Stimulated activated CD8-positive, alpha-beta memory T cell treated with anti-CD3 and anti-CD28 coated beads, Interleukin-15, amount 100 ng/mL, for 48 hours (primary cell): ENCODE data around the gene PIRT.

ENCODE experiments used
- DNase-seq, 2 donors: peaks; one replicate each; pipeline ENCODE4 v3.0.0-alpha.2; 2020; ENCODE audit warnings: low read depth in 2 of 2

The PIRT gene

DNA sequence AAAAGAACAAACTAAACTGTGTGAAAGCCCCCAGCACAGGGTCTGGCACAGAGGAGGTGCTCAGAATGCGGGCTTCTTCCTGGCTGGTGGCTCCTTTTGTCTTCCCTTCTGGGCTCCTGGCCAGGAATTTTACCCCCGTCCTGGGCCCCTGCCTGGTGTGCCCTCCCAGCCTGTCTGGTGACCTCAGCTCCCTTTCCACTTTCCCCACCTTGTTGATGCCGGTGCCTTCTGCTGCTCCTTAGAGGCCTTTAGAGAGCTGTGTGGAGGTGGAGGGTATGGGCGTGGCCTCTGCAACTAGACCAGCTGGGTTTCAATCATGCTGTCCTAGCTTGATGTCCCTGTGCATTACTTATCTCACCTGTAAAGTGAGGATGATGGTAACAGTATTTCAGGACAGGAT, 16.8 kb downstream of the PIRT start:
- no peak for DNase-seq

DNA sequence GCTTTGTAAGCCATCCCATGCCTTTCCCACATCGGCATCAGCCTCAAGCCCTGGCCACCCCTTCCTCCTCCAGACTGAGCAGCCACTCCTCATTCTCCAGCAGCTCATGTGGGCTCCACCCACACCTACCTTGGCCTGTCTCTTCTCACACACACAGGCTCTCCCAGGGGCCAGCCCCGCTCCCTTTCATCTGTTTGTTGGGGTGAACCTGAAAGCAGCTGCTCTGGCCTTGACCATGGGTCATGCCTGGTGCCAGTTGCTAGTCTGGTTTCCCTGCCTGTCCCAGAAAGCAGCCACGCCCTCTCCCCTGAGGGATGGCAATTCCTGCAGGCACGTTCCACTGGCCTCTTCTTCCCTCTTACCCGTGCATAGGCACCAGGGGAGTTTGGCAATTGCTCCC, 22.6 kb downstream of the PIRT start:
- DNase-seq = no peak

DNA sequence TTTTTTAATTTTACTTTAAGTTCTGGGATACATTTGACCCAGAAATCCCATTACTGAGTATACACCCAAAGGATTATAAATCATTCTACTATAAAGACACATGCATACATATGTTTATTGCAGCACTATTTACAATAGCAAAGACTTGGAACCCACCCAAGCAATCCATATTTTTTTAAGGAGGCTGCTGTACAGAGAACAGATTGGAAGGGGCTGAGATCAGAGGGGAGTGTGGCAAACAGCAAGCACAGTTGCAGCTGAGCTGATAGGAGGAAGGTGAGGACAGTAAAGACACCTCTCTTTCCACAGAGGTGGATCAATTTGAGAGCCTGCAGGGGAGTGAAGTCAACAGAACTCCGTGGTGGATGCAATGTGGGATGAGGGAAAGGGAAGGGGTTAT, 23.8 kb downstream of the PIRT start:
- DNase-seq = no peak

DNA sequence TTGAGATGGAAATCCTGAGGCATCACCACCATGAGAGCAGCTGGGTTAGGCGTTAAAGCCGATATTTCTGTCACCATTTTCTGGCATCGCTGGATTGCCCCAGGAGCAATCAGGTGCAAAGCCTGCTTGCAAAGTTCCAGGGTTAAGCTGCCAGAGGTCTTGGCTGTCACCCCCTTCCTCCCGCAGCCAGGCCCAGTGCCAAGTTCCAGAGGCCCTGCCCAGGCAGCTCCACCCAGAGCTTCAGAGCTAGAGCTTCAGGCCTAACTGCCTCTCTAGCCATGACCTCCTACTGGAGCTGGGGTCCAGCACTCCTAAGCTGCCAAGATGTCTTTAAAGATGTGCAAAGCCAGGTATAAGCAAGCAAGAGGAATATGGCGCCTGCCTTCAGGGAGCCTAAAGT, 25.2 kb downstream of the PIRT start:
- no peak for DNase-seq

DNA sequence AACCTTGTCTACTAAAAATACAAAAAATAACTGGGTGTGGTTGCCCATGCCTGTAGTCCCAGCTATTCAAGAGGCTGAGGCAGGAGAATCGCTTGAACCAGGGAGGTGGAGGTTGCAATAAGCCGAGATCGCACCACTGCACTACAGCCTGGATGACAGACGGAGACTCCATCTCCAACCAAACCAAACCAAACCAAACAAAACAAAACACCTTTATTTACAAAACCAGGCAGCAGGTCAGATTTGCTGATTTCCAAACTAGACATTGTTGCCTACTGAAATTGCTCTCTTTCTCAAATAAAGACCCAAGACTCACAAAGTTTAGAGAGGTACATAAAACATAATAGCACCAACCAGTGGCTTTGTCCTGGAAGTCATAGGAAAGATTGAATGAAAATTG, 28.3 kb downstream of the PIRT start:
- no peak for DNase-seq

DNA sequence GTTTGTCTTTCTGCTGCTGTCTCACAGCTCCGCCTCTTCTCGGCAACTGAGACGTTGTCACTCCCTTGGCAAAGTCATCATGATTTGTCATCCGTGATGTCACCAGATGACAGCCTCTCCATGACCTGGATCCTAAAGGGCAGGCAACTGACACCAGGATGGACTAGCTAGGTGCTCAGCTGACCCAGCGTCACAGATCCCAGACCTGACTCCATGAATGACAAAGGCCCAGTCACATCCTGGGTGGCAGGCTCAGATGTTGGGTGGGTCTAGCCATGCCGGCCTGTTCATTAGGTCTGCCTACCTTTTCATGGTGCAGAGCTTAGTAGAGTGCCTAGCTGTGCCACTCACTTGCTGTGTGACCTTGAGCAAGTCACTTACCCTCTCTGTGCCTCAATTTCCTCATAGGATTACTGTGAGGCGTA, 30.2 kb downstream of the PIRT start:
- DNase-seq = no peak

DNA sequence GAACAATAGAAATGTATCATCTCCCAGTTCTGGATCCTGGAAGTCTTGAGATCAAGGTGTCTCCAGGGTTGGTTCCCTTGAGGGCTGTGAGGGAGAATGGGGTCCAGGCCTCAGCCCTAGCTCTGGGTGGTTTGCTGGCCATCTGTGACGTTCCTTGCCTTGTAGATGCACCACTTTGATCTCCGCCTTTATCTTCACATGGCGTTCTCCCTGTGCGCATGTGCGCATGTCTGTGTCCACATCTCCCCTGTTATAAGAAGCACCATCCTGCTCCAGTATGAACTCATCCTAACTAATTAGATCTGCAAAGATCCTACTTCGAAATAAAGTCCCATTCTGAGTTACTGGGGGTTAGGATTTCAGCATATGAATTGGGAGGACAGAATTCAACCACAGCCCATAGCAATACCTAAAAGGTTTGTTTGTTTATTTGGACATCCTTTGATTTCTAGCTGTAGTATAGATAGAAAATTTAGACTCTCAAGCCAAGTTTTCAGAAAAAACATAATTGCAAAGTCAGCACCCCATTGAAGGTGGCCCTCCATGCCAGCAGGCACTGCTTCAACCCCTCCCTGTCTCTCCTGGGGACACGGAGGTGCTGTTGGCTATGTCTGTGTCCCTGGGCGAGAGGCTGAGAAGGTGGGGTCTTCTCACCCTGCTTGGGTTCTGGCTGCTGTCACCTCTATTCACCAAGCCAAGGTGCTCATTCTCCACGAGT, 31.2 kb downstream of the PIRT start:
- no peak for DNase-seq

DNA sequence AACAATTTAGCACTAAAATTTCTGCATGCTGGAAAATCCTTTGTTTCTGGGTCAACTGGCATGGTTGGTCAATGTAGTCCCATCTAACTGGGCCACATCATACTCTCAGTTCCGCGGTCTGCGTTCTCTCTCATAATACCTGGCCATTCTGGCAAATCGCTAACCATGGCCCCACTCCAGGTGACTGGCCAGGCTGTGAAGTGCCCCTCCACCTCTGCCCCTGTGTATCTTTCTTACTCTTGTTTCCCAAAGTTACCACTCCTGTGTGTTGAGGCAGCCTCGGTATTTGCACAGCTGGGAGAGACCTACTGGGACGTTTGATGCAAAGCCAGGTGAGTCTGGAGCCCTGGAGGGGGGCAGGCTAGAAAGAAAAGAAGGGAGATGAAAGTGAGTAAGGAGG, 32.0 kb downstream of the PIRT start:
- no peak for DNase-seq

DNA sequence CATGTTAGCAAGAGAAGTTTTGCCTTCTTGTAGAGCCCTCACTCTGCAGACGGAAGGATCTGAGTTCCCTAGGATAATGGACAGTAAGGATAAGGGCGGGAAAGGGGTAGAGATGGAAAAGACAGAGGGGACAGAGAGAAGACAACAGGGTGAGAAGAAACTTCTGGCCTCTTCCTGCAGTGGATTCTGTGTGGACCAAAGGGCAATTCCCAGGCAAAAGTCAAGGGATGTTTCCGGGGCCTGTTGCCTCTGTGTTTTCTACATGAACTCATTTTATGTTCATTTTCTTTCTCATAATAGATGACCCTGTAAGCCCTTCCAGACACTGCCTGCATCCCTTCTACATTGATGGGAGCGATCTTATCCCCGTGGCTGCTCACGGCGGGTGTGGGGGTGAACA, 33.3 kb downstream of the PIRT start:
- no peak for DNase-seq

DNA sequence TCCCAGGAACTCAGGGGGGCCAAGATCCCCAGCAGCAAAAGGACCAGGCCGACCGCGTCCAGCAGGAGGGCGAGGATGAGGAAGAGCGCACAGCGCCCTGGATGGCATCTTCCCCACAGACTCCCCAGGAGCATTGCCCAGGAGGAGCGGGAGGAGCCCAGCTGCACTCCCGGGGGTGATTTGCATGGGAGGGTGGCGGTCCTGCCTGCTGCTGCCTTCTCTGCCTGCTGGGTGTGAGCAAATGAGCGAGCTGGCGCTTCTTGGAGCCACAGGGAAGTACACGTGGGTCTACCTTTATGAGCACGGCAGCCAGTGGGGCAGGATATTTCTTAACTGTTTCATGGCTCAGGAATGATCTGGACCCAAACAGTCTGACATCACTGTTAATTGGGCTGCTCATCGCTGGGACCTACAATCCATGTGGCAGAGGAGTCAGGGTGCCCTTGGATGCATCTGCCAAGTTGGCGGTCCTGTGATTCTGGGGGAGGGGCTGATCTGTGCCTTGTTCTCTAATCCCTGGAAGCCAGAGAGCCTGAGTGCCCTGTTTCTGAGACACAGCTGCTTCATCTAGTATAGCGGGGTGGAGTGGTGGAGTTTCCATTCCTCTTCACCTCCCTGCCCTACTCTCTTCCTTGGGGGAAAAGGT, 33.9 kb downstream of the PIRT start, which contains the start of gene TMEM238L:
TSS of gene TMEM238L (minus strand) at position 270 of the 646 bp plus-strand sequence. CDS start at position 134, 136 bp downstream.
- DNase-seq = no peak

DNA sequence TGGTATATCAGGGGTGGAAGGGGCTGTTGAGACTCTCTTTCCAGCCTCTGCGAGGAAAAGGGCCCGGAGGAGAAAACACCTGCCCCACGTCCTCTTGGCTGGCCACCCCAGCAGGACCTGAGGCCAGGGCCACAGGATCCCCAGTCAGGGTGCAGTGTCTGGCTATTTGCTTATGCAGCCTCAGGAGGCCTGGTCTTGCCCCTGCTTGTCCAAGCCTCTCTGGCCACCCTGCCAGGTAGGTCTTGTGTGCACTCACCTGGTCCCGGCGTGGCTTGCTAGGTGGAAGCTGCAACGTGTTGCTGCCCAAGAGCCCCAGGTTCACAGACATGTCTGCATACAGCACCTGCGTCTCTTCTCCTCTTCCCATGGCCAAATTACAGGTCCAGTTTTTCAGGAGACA, 34.5 kb downstream of the PIRT start:
- DNase-seq = no peak

DNA sequence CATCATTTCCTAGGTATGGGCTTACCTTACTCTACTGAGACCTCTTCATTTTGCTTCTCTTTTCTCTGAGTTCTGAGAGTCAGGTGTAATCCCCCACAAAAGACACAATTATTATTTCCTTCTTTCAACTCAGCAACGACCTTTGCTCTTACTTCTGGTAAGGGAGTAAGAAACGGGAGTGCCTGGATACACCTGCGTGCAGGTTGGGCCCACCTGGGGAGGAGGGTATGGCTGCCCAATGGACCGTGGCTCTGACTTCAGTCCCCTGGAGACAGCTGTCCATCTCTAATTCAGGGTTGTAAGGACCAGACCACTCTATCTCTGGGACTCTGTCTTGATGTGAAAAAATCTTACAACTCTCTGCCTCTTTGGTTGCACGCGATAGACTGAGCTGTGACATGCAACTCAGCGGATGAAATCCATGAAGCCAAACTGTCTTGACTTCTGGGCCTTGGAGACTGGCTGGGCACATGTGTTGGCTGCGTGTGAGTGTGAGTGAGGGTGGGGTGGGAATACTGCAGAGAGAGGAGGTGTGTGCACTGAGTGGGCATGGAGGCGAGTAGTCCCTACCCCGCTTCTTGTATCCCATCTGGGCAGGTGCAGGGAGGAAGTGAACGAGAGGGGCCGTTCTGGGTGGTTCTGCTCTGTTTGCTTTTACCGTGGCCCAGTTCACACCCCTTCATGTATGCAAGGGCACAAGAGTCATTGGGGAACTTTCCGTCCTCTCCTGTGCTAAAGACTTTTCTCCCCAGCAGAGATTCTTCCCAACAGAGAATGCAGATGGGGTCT, 35.2 kb downstream of the PIRT start:
- DNase-seq = no peak

DNA sequence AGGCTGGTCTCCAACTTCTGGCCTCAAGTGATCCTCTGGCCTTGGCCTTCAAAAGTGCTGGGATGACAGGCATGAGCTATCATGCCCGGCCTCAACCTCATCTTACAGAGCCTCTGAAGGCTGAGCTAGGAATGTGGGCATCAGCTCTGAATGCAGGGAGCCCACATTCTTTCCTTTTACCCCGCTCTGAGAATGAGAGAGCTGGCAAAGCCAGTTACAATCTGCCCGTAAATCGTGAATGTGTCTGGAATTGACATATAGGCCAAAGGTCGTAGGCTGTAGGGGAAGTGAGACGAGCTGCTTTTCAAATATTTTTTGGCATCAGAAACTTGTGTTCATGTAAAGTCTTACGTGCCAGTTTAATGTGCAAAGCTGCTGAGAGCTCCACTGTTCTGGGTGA, 38.5 kb downstream of the PIRT start:
- no peak for DNase-seq

DNA sequence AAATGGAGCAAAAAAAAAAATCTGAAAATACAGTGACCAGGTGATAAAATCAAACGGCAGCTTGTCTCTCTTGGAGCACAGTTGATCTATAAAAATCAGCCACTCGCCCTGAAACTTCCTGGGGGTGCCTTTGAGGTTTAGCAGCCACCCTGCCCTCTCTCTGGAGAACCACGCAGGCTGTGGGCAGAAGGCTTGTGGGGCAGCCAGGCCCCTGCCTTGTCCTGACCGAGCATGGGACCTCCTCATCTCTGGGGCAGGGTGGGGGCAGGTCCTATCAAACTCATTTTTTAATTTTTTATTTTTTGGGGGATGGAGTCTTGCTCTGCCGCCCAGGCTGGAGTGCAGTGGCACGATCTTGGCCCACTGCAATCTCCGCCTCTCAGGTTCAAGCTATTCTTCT, 39.0 kb downstream of the PIRT start:
- no peak for DNase-seq

DNA sequence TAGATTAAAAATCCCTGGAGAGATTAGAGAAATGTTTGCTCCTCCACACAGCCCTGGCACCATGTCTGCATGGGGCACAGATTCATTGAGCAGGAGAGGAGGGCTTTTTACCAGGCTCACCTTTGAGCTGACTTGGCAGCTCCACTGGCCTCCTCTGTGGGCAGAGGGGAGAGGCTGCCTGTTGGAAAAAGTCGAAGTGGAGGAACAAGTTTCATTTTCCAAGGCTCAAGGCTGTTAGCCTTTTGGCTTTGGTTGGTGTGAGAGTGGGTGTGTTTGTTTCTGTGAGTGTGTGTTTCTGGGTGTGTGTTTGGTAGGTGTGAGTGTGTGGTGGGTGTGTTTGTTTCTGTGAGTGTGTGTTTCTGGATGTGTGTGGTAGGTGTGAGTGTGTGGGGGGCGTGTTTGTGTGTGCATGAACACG, 39.5 kb downstream of the PIRT start:
- no peak for DNase-seq

DNA sequence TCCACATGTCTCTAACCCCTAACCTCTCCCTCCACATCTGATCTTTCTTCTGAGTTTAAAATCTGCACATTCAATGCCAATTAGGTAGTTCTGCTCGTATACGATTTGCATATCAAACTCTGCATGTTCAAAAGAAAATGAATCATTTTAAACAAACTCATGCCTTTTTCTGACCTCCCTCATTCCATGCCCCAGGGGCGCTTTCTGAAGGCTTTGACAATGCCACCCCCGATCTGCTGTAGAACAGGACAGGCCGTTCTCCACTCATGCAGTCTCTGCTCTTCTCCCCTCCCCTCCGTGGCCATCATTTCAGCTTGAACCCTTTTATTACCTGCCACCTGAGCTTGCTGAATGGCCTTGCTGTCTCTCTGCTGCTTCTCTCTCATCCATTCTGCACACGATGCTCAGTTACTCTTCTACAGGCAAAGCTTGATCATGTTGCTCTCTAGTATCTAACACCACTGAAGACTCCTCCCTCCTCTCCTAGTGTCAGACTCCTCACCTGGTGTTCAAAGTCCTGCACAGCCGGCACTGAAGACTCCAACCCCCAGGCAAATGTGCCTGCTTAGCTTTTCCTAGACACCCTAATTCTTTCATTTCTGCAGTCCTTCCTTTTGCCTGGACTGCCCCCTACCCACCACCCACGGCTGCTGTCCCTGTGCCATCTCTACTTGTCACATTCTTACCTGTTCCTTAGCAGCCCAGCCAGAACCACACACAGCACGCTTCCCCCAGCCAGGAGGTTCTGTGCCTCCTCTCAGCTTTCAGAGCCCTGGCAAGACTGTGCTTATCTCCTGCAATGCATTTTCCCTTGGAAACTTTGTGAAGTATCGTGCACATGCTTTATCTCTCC, 40.2 kb downstream of the PIRT start:
- DNase-seq = no peak

DNA sequence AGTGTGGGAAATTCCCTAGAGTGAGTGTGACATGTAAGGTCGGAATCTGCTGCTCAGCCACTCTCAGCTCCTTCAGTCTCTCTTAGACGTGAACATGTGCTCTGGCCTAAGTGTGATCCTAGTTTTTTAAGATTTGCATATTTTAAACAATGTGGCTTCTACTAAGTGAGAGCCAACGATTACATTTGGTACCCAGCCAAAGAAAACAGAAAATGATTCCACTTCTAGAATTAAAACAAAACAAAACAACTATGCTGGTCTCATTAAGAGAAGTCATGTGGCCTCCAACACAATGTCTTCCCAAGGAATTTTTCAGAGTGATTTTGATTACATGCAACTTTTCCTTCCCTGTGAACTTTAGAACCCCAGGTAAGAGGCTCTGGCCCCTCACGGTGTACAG, 44.1 kb downstream of the PIRT start:
- DNase-seq = no peak

DNA sequence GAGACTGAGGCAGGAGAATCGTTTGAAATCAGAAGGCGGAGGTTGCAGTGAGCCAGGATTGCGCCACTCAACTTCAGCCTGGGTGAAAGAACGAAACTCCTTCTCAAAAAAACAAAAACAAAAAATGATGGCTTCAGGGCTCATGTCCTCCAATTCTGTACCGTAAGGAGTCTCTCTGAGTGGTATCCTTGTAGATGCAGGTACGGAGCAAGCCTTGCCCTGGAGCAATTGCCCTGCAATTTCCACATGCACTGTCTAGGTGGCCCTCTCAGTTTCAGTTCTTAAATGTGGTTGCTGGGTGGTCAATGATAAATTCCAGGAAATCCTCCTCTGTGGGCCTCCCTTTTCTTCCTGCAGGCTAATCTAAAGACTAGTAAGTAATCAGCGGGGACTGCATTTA, 44.6 kb downstream of the PIRT start:
- DNase-seq = no peak

DNA sequence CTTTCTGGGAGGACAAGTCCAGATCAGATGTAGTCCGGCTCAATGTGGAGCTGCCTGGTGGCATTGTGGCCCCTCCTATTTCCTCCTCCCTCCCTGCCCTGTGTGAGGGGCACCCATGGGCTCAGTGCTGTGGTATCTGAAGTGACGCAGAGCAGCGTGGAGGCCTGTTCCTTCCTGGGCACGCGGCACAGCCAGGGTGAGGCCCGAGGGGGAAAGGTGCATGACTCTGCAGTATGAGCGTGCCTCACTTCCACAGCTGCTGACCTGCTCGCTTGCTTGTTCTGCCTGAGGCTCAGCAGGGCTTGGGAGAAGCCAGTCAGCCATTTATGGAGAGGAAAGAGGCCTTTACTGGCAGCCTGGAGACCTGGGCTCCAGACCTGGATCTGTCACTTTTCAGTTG, 45.7 kb downstream of the PIRT start:
- no peak for DNase-seq

DNA sequence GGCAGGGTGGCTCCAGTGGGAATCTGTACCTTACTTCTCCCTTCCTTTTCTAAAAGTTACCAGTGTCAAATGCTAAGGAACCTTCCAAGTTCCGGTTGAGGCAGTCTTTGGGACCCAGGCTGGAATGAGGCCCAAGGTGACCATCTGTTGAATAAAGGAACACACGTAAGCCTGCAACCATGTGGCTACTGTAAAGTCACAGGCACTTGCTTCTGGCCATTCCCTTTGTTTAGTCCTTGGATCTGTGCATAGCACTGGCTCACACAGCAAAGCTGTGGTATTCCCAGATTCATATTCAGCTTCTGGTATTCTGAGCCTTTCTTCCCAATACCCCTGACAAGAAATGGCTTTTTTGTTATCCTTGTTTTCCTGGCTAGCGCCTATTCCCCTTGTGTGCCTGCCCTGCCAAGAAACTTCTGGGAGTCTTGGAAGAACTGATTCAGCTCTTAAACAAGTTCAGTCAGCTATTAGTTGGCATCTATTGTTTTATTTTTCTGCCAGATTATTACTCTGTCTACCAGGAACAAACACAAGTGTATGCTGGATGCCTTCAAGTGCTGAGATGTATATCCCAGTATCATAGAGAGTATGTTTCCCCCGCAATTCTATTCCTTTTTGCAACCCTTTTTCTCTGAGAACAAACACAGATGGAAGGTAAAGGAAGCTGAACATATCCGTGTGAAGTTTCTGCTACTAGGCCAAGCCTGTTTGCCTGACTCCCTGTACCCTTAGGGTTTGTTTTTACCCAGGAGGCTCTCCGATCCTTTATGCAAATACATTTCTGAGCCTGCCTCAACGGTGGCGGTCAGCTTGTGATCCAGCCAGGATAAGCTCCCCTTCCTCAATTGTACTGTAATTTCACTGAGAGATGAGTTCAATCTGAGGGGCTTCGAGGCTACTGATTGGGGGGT, 47.1 kb downstream of the PIRT start:
- DNase-seq = no peak
